GM13976 (cell line): ENCODE measurements around the gene KCNAB2.

ENCODE experiments used
- DNase-seq: peaks from one replicate; pipeline ENCODE4 v3.0.0; 2012; ENCODE audit warnings: low spot score
- in situ Hi-C: fragments of 300-500 bp; cut with MboI; formaldehyde crosslinking; loops from one replicate; pipeline ENCODE4 v1.12.0; 2022; ENCODE audit warnings: low sequenced_read_pairs, mixed read lengths, inconsistent platforms; ENCODE audit not compliant: unreplicated experiment
- TF ChIP-seq, protein P1 (sequence below): IDR thresholded peaks from 2 replicates; pipeline ENCODE4 v1.5.1; 2012; ENCODE audit warnings: borderline replicate concordance, mild to moderate bottlenecking; ENCODE audit not compliant: insufficient read depth; ENCODE audit errors: extremely low read depth, missing control alignments, control extremely low read depth

Gene KCNAB2

GRCh38 chr1:6126521-6127067 is 80.9 kb downstream of the KCNAB2 start:
- in situ Hi-C loops = no loop called here
- TF ChIP-seq, protein P1, sequence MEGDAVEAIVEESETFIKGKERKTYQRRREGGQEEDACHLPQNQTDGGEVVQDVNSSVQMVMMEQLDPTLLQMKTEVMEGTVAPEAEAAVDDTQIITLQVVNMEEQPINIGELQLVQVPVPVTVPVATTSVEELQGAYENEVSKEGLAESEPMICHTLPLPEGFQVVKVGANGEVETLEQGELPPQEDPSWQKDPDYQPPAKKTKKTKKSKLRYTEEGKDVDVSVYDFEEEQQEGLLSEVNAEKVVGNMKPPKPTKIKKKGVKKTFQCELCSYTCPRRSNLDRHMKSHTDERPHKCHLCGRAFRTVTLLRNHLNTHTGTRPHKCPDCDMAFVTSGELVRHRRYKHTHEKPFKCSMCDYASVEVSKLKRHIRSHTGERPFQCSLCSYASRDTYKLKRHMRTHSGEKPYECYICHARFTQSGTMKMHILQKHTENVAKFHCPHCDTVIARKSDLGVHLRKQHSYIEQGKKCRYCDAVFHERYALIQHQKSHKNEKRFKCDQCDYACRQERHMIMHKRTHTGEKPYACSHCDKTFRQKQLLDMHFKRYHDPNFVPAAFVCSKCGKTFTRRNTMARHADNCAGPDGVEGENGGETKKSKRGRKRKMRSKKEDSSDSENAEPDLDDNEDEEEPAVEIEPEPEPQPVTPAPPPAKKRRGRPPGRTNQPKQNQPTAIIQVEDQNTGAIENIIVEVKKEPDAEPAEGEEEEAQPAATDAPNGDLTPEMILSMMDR = no peak
- DNase-seq = no peak

DNA sequence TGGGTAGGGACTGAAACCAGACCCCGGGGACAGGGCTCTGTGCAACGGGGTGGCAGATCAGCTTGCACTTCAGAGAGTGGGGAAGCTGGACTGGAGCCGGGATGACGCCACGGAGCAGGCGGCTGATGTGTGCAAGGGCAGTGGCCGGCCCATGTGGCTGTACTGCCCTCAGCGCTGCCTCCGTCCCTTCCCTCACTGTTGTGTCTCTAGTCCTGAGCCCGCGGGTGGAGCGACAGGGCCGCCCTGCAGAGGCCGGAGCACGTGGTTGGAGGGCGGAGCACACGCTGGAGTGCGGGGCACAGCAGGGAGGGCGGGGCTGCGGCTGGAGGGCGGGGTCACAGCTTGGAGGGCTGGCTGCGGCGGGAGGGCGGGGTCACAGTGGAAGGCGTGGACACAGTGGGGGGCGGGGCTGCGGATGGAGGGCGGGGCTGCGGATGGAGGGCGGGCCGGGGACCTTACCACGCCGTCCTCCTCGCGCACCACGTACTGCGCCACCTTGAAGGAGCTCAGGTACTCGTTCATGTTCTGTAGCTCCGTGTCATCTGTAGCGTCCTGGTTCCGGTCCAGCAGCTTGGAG is 82.0 kb downstream of the KCNAB2 start:
- in situ Hi-C loops = no loop called here
- DNase-seq = peak; percentile 78
- TF ChIP-seq, protein P1 = no peak

DNA sequence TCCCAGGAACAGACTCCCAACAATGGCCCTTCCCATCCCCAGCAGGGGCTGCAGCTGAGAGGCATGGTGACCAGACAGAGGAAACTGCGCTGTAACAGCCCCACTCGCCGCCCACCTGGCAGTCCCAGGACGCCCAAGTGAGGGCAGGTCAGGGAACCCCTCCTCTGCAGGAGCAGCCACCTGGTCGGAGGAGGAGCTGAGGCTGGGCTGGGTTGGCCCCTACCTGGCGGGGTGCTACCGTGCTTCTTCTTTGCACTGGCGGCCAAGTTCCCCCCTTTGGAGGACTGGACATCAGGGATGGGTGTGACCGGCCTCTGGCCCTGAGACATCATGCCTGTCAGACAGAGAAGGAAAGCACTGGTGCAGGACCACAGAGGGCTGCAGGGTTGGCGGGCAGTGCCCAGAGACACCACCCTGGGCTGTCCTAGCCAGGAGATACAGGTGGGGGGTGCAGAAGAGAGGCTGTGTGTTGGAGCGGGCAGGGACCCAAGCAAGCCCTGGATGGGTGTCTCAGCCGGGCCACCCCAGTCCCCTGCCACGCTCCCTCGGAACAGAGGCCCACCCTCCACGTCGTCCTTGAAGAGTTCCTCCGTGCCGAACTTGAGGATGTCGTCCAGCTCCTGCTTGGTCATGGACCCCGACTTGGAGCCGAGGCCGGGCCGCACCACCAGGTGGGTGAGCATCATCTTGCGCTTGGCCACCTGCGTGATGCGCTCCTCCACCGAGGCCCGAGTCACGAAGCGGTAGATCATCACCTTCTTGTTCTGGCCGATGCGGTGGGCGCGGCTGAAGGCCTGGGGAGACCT is 82.8 kb downstream of the KCNAB2 start:
- no peak for DNase-seq
- in situ Hi-C loops = no loop called here
- TF ChIP-seq, protein P1 = no peak

DNA sequence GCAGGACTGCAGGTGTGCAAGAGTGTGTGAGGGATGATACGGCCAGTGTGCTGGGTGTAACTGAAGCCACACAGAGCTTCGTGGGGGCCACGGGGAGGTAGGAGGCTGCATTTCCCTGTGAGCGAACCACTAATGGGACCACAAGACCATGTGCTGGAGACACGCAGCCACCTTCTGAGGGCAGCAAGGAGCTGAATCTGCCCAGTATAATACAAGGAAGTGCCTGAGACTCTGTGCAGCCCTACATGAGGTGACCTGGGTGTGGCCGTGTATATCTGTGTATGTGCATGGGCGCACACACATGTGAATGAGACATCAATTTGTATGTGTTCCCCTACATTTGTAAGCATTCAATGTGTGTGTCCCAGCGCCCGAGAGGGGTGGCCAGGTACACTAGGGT is 83.6 kb downstream of the KCNAB2 start:
- TF ChIP-seq, protein P1 = no peak
- in situ Hi-C loops = no loop called here
- no peak for DNase-seq

DNA sequence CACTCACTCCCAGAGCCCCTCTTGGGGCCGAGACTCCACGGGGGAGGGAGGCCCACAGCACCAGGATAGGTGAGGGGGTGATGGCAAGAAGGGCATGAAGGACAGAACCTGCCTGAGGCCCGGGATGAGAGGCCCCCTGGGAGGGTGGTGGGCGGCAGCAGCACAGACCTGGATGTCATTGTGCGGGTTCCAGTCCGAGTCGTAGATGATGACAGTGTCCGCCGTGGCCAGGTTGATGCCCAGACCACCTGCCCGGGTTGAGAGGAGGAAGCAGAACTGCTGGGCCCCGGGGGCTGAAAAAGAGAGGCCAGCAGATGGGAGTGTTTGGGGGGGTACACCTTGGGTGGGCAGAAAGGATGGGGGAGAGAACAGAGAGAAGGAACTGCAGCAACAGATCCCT is 84.3 kb downstream of the KCNAB2 start:
- DNase-seq = no peak
- TF ChIP-seq, protein P1 = no peak
- in situ Hi-C loops = no loop called here

DNA sequence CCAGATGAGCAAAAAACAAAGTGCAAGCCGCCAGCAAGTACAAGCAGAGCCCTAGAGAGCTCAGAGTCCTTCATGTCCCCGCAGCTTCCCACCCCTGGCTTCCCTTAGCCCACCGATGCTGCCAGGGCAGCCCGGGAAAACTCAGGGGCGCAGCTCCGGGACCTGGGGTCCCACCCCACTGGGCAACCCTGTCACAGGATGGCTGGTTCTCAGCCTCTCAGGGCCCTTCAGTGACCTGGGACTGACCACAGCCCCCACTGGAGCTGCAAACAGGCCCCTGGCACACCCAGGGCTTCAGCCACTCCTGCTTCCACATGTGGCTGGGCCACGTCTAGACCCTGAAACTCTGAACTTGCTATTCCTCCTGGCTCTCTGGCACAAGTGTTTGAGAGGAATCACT is 84.9 kb downstream of the KCNAB2 start:
- DNase-seq = no peak
- TF ChIP-seq, protein P1 = no peak

More for the DNA sequence above, 84.9 kb downstream of the KCNAB2 start:
- in situ Hi-C loops = no loop called here
